Keratinocyte (primary cell): ENCODE results near the gene EOGT. TPM values are rescaled to one million over a fixed set of nuclear protein-coding genes. Genes with fewer than 3 reads are reported as not detected.

Source experiments
- DNase-seq: peaks from one replicate; pipeline ENCODE4 v3.0.0-alpha.2; 2011; ENCODE audit warnings: low read depth, missing footprints, low spot score
- FAIRE-seq: peaks from 2 replicates; lab custom pipeline; 2011; peaks lifted over from hg19 to GRCh38; lab: Jason Lieb, UNC
- H2AFZ ChIP-seq: 2 replicates; pipeline ENCODE4 v1.6.0; 2012; ENCODE audit warnings: low read length, control low read depth, inconsistent platforms; ENCODE audit not compliant: control insufficient read depth
- H3K27ac ChIP-seq: 2 replicates; pipeline ENCODE4 v1.5.1; 2011; ENCODE audit warnings: low read length; ENCODE audit not compliant: control insufficient read depth, insufficient read depth
- H3K27me3 ChIP-seq: 3 replicates; pipeline ENCODE4 v1.6.0; 2011; ENCODE audit warnings: low read length; ENCODE audit not compliant: control insufficient read depth, insufficient read depth; ENCODE audit errors: extremely low read depth
- H3K36me3 ChIP-seq, 2 experiments: 2 replicates in 1 of 2; 3 replicates in 1 of 2; pipeline ENCODE4 v1.5.1; 2011; ENCODE audit warnings: low read length in 2 of 2, mild to moderate bottlenecking in 1 of 2; ENCODE audit not compliant: control insufficient read depth in 2 of 2, insufficient read depth in 2 of 2; ENCODE audit errors: extremely low read depth in 1 of 2
- H3K4me1 ChIP-seq: 3 replicates; pipeline ENCODE4 v1.5.1; 2011; ENCODE audit warnings: low read length; ENCODE audit not compliant: control insufficient read depth, insufficient read depth; ENCODE audit errors: extremely low read depth
- H3K4me2 ChIP-seq: 3 replicates; pipeline ENCODE4 v1.6.0; 2011; ENCODE audit warnings: low read depth, low read length; ENCODE audit not compliant: control insufficient read depth, insufficient read depth; ENCODE audit errors: extremely low read depth
- H3K4me3 ChIP-seq, 3 experiments: fragments of 200-600 bp in 1 of 3; sonication (generic) in 1 of 3; 2 replicates in 2 of 3; 3 replicates in 1 of 3; pipeline ENCODE4 v1.5.1; 2011 to 2016; ENCODE audit warnings: low read length in 3 of 3, mild to moderate bottlenecking in 3 of 3, control low read depth in 2 of 3, inconsistent platforms in 1 of 3, low read depth in 1 of 3, mixed read lengths in 1 of 3, mixed run types in 1 of 3, moderate library complexity in 1 of 3; ENCODE audit not compliant: control insufficient read depth in 2 of 3, insufficient read depth in 2 of 3; ENCODE audit errors: extremely low read depth in 1 of 3
- H3K79me2 ChIP-seq: 2 replicates; pipeline ENCODE4 v1.6.0; 2012; ENCODE audit warnings: low read length; ENCODE audit not compliant: control insufficient read depth, insufficient read depth
- H3K9ac ChIP-seq: 3 replicates; pipeline ENCODE4 v1.6.0; 2011; ENCODE audit warnings: low read length; ENCODE audit not compliant: control insufficient read depth, insufficient read depth; ENCODE audit errors: extremely low read depth
- H3K9me1 ChIP-seq: 3 replicates; pipeline ENCODE4 v1.6.0; 2011; ENCODE audit warnings: low read length; ENCODE audit not compliant: control insufficient read depth, insufficient read depth; ENCODE audit errors: extremely low read depth
- H3K9me3 ChIP-seq: 2 replicates; pipeline ENCODE4 v1.5.1; 2012; ENCODE audit warnings: low read depth, low read length; ENCODE audit not compliant: control insufficient read depth
- H4K20me1 ChIP-seq: 3 replicates; pipeline ENCODE4 v1.6.0; 2011; ENCODE audit warnings: low read length; ENCODE audit not compliant: control insufficient read depth, insufficient read depth; ENCODE audit errors: extremely low read depth
- EZH2 ChIP-seq: IDR thresholded peaks from one replicate; pipeline ENCODE4 v1.6.1; 2012; ENCODE audit warnings: inconsistent platforms, mild to moderate bottlenecking, low read length, moderate library complexity
- dilution Hi-C: fragments of 300-500 bp; cut with MboI; formaldehyde crosslinking; loops from one replicate; pipeline ENCODE4 v1.7.0; 2020; ENCODE audit warnings: low sequenced_read_pairs; ENCODE audit not compliant: extremely low pct_ligation_motif_present
- polyA plus RNA-seq, 5 experiments: library from polyadenylated mRNA; depleted of rRNA in 3 of 5; stranded (reverse) in 3 of 5; stranded (forward) in 1 of 5; unstranded in 1 of 5; fragments of >200 nt; gene quantifications; 1 replicate in 1 of 5; 2 replicates in 3 of 5; 3 replicates in 1 of 5; pipeline versions ENCODE4 v1.2.1 to v1.2.3, GENCODE V29; 2011 to 2012; ENCODE audit warnings: missing spikeins in 2 of 5, low read depth in 1 of 5, low replicate concordance in 1 of 5
- TF ChIP-seq, protein P1 (sequence below), 3 experiments: IDR thresholded peaks in 1 of 3; conservative IDR thresholded peaks in 1 of 3; optimal IDR thresholded peaks in 1 of 3; 2 replicates in 2 of 3; 3 replicates in 1 of 3; pipeline versions ENCODE3 to v1.5.1; 2011; ENCODE audit warnings: low read length in 3 of 3, mild to moderate bottlenecking in 3 of 3, moderate library complexity in 2 of 3, control low read depth in 1 of 3, inconsistent platforms in 1 of 3; ENCODE audit not compliant: insufficient read depth in 2 of 3; ENCODE audit errors: extremely low read depth in 1 of 3

The EOGT gene
- polyA plus RNA-seq, 1 donor (not counting 4 experiments of a cell fraction or from before 2014, with no cell fraction given), result 39.0 TPM

DNA sequence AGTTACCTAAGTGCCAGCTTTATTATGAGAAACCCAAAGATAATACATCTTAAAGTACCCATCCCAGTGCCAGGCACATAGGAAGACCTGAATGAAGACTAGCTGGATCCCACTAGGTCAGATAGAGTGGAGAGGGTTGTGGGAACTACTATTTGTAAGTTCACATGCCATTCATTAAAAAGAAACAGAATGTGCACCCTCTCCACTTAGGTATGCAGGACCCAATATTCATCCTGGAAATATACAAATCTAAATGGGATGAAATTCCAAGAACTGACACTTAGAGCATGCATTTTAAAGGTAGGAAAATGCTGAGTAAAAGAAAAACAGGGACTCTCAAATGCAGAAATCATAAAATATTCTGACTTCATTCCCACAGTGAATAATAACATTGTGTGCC, 14.3 kb downstream of the EOGT start:
- dilution Hi-C loops, result no loop called here

DNA sequence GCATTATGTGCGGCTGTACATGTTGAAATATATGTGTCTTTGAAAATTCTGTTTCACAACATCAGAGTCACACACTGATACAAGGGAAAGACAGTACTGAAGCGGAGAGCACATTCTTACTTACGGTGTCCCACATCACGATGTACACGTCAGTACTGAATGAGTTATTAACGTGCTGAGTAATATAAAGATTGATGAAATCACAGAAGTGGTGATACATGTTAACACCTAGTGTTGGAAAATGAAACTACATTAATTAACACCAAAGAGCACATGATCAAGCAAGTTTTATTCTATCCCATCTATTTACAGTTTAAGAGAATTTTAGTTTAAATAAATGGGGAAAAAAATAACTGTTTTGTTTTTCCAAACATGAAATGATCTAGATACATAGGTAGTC, 15.6 kb downstream of the EOGT start:
- H2AFZ ChIP-seq, result no peak overlapping the region
- no peaks in the 10 kb centered on the region for H3K79me2 ChIP-seq
- dilution Hi-C loops, result no loop called here
- peaks cover 13 to 32% of the 10 kb centered on the region in 2 experiments for H3K36me3 ChIP-seq
- no peak overlapping the region for H3K4me3 ChIP-seq
- no peaks in the 10 kb centered on the region for H3K27me3 ChIP-seq
- H3K4me2 ChIP-seq, result no peak overlapping the region
- peaks cover 15% of the 10 kb centered on the region for H3K4me1 ChIP-seq
- H3K27ac ChIP-seq, result no peak overlapping the region
- FAIRE-seq (peak; percentile 36), DNase-seq (no peak)
- no peak overlapping the region for H3K9ac ChIP-seq
- no peaks in the 10 kb centered on the region for H3K9me3 ChIP-seq
- no peaks in the 10 kb centered on the region for H4K20me1 ChIP-seq
- no peaks in the 10 kb centered on the region for H3K9me1 ChIP-seq
- no peak for TF ChIP-seq EZH2
- TF ChIP-seq, protein P1, sequence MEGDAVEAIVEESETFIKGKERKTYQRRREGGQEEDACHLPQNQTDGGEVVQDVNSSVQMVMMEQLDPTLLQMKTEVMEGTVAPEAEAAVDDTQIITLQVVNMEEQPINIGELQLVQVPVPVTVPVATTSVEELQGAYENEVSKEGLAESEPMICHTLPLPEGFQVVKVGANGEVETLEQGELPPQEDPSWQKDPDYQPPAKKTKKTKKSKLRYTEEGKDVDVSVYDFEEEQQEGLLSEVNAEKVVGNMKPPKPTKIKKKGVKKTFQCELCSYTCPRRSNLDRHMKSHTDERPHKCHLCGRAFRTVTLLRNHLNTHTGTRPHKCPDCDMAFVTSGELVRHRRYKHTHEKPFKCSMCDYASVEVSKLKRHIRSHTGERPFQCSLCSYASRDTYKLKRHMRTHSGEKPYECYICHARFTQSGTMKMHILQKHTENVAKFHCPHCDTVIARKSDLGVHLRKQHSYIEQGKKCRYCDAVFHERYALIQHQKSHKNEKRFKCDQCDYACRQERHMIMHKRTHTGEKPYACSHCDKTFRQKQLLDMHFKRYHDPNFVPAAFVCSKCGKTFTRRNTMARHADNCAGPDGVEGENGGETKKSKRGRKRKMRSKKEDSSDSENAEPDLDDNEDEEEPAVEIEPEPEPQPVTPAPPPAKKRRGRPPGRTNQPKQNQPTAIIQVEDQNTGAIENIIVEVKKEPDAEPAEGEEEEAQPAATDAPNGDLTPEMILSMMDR (optimal IDR thresholded peaks at IDR 0.05 in 1 of 3, IDR thresholded peaks at IDR 0.05 in 1 of 3, conservative IDR thresholded peaks at IDR 0.05 in 1 of 3; ENCODE audit: extremely low read depth in 1 of 3, insufficient read depth in 2 of 3, low read length in 3 of 3), result no peak

More for the DNA sequence above, 14.3 kb downstream of the EOGT start:
- Histone ChIP-seq H3K36me3 (peaks cover 13 to 36% of the 10 kb centered on the region in 2 experiments), H3K79me2 (no peaks in the 10 kb centered on the region), H4K20me1 (no peaks in the 10 kb centered on the region), H3K9ac (no peak overlapping the region), H3K9me1 (no peaks in the 10 kb centered on the region), H3K4me3 (no peak overlapping the region), H3K4me1 (peaks cover 15% of the 10 kb centered on the region), H3K27ac (no peak overlapping the region), H2AFZ (no peak overlapping the region), H3K27me3 (no peaks in the 10 kb centered on the region), H3K4me2 (no peak overlapping the region), H3K9me3 (no peaks in the 10 kb centered on the region)
- TF ChIP-seq EZH2, result no peak
- TF ChIP-seq, protein P1 (optimal IDR thresholded peaks at IDR 0.05 in 1 of 3, IDR thresholded peaks at IDR 0.05 in 1 of 3, conservative IDR thresholded peaks at IDR 0.05 in 1 of 3; ENCODE audit: extremely low read depth in 1 of 3, insufficient read depth in 2 of 3, low read length in 3 of 3), result no peak
- FAIRE-seq, result no peak
- DNase-seq, result no peak
